K562 (cell line): ENCODE data around the gene ATOH8.

Experiments used
- EGR1 ChIP-seq: fragments of 450-650 bp; conservative IDR thresholded peaks from 2 replicates; pipeline ENCODE4 v1.6.1; 2017; ENCODE audit warnings: mild to moderate bottlenecking
- ELF1 ChIP-seq: fragments of 200-800 bp; sonication (Bioruptor generic); IDR thresholded peaks from 2 replicates; pipeline ENCODE4 v1.6.1; 2016; ENCODE audit warnings: missing genetic modification characterization, missing compliant biosample characterization
- ESRRA ChIP-seq: fragments of 450-650 bp; IDR thresholded peaks from 2 replicates; pipeline ENCODE4 v1.6.1; 2014; ENCODE audit warnings: low read depth, mild to moderate bottlenecking, moderate library complexity, borderline replicate concordance
- EZH2 ChIP-seq: IDR thresholded peaks from 2 replicates; pipeline ENCODE4 v1.6.1; 2012; ENCODE audit warnings: low read depth, mild to moderate bottlenecking, inconsistent platforms, low read length, borderline replicate concordance
- FOXA1 ChIP-seq: fragments of 450-650 bp; IDR thresholded peaks from 2 replicates; pipeline ENCODE4 v1.6.1; 2016; ENCODE audit warnings: mild to moderate bottlenecking, borderline replicate concordance
- MYC ChIP-seq, 2 experiments: fragments of 250-450 bp in 1 of 2; sonication (Bioruptor Pico) in 1 of 2; IDR thresholded peaks; 2 replicates each; pipeline versions ENCODE4 v1.5.1 to v1.6.1; 2012 to 2021; ENCODE audit warnings: low read depth in 2 of 2, borderline replicate concordance in 1 of 2, improper control_type of control experiment in 1 of 2, low read length in 1 of 2, mild to moderate bottlenecking in 1 of 2, moderate library complexity in 1 of 2
- RFX5 ChIP-seq: IDR thresholded peaks from 2 replicates; pipeline ENCODE4 v1.6.1; 2011; ENCODE audit warnings: low read depth, mild to moderate bottlenecking, improper control_type of control experiment, low read length
- SP1 ChIP-seq: sonication (generic); formaldehyde crosslinking; IDR thresholded peaks from 2 replicates; pipeline ENCODE4 v1.8.1; 2022; ENCODE audit warnings: mild to moderate bottlenecking, missing genetic modification reagents
- TAF15 ChIP-seq: fragments of 200-400 bp; formaldehyde crosslinking; IDR thresholded peaks from 2 replicates; pipeline ENCODE4 v1.6.1; 2017; ENCODE audit warnings: mild to moderate bottlenecking, low read depth, low read length, moderate library complexity
- TEAD4 ChIP-seq, 2 experiments: sonication (generic) in 1 of 2; formaldehyde crosslinking in 1 of 2; IDR thresholded peaks; 2 replicates each; pipeline versions ENCODE4 v1.6.1 to v1.8.0; 2012 to 2022; ENCODE audit warnings: borderline replicate concordance in 1 of 2, inconsistent platforms in 1 of 2, low read length in 1 of 2, mild to moderate bottlenecking in 1 of 2, missing genetic modification reagents in 1 of 2
- ZNF121 ChIP-seq: sonication (generic); formaldehyde crosslinking; conservative IDR thresholded peaks from 2 replicates; pipeline ENCODE4 v1.8.0; 2022; ENCODE audit warnings: missing genetic modification reagents
- TF ChIP-seq, protein P1 (sequence below), 3 experiments: IDR thresholded peaks in 2 of 3; conservative IDR thresholded peaks in 1 of 3; 2 replicates each; pipeline ENCODE4 v1.5.1; 2011 to 2012; ENCODE audit warnings: low read length in 3 of 3, mild to moderate bottlenecking in 3 of 3, control low read depth in 2 of 3, improper control_type of control experiment in 1 of 3, inconsistent platforms in 1 of 3, low read depth in 1 of 3, mixed read lengths in 1 of 3, moderate library complexity in 1 of 3; ENCODE audit not compliant: insufficient read depth in 2 of 3

DNA sequence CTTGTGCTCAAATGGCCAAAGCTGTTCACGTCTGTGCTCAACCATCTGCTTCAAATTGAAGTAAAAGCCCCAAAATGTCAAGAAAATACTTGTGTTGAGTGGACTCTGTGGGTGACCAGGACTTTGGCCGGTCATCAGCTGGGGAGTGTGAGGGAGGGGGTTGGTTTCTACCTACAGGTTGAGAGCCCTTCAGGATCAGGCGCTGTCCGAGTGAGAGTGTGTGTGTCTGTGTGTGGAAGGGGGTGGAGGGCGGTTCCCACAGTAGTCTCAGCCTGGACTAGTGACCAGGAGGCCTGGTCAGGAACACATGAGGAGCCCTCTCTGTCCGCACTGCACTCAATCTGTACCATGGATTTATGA is 34.2 kb downstream of the ATOH8 start:
- TF ChIP-seq ELF1 (tag) (no peak), MYC (IDR thresholded peaks at IDR 0.05; ENCODE audit: low read depth, low read length) (no peak), MYC (CRISPR knock-in tag; IDR thresholded peaks at IDR 0.05; ENCODE audit: borderline replicate concordance, low read depth) (no peak), EGR1 (no peak), RFX5 (no peak), FOXA1 (no peak), TAF15 (no peak), SP1 (CRISPR knock-in tag) (no peak), TEAD4 (IDR thresholded peaks at IDR 0.05; ENCODE audit: low read length) (no peak), TEAD4 (CRISPR knock-in tag; IDR thresholded peaks at IDR 0.05; ENCODE audit: borderline replicate concordance) (no peak), EZH2 (no peak), ESRRA (no peak), ZNF121 (CRISPR knock-in tag) (no peak)
- TF ChIP-seq, protein P1, sequence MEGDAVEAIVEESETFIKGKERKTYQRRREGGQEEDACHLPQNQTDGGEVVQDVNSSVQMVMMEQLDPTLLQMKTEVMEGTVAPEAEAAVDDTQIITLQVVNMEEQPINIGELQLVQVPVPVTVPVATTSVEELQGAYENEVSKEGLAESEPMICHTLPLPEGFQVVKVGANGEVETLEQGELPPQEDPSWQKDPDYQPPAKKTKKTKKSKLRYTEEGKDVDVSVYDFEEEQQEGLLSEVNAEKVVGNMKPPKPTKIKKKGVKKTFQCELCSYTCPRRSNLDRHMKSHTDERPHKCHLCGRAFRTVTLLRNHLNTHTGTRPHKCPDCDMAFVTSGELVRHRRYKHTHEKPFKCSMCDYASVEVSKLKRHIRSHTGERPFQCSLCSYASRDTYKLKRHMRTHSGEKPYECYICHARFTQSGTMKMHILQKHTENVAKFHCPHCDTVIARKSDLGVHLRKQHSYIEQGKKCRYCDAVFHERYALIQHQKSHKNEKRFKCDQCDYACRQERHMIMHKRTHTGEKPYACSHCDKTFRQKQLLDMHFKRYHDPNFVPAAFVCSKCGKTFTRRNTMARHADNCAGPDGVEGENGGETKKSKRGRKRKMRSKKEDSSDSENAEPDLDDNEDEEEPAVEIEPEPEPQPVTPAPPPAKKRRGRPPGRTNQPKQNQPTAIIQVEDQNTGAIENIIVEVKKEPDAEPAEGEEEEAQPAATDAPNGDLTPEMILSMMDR (IDR thresholded peaks at IDR 0.05 in 2 of 3, conservative IDR thresholded peaks at IDR 0.05 in 1 of 3; ENCODE audit: insufficient read depth in 2 of 3, low read depth in 1 of 3, low read length in 3 of 3), result no peak
